ENCODE results near the gene IL11.
A peak's percentile ranks its signal among the peaks of the same experiment; 100 is the strongest.

Gene IL11

GRCh38 chr19:55390461-55390880 lies 20.2 kb upstream of the IL11 start:
- no peak for DNase-seq

GRCh38 chr19:55389386-55390317 lies 19.4 kb upstream of the IL11 start:
- no peak for DNase-seq

GRCh38 chr19:55387736-55388497 lies 17.7 kb upstream of the IL11 start:
- DNase-seq = no peak

- no peak for DNase-seq
Measured at GRCh38 chr19:55386493-55386971, 16.3 kb upstream of the IL11 start.

- peak; percentile 97 for DNase-seq
Measured at GRCh38 chr19:55385724-55386492, 15.6 kb upstream of the IL11 start, which contains the start of gene RPL28. Gene RPL28 (plus strand): TSS chr19:55385932. CDS start chr19:55386358, 426 bp downstream.

GRCh38 chr19:55384920-55385723 lies 14.9 kb upstream of the IL11 start:
- peak; percentile 83 for DNase-seq

- no peak for DNase-seq
Measured at GRCh38 chr19:55384131-55384919, 14.1 kb upstream of the IL11 start, which contains the start of gene TMEM238. Gene TMEM238 (minus strand): TSS chr19:55384292. CDS start chr19:55384259, 33 bp downstream.

- no peak for DNase-seq
Measured at GRCh38 chr19:55383279-55384130, 13.2 kb upstream of the IL11 start.

GRCh38 chr19:55382522-55383054 lies 12.3 kb upstream of the IL11 start:
- DNase-seq = no peak

- DNase-seq = no peak
Measured at GRCh38 chr19:55382013-55382412, 11.8 kb upstream of the IL11 start.

- DNase-seq = no peak
Measured at GRCh38 chr19:55379174-55379573, 8.9 kb upstream of the IL11 start.

GRCh38 chr19:55377356-55378131 lies 7.3 kb upstream of the IL11 start:
- no peak for DNase-seq

GRCh38 chr19:55376241-55376933 lies 6.1 kb upstream of the IL11 start, which contains the start of gene TMEM190:
Gene TMEM190 (plus strand): TSS chr19:55376826. CDS start chr19:55376854, 28 bp downstream.
- no peak for DNase-seq

- no peak for DNase-seq
Measured at GRCh38 chr19:55373993-55374757, 3.9 kb upstream of the IL11 start.

GRCh38 chr19:55373306-55373992 lies 3.2 kb upstream of the IL11 start:
- DNase-seq = no peak

- no peak for DNase-seq
Measured at GRCh38 chr19:55372316-55373081, 2.2 kb upstream of the IL11 start.
